SK-N-MC (cell line): Measurements from ENCODE around the gene AIF1.

Experiments used
- DNase-seq: peaks from one replicate; pipeline ENCODE4 v3.0.0-alpha.2; 2011; ENCODE audit warnings: low read depth, low spot score
- H3K27ac ChIP-seq: fragments of 200-600 bp; sonication (generic); 2 replicates; pipeline ENCODE4 v1.5.1; 2016; ENCODE audit warnings: mixed run types
- H3K36me3 ChIP-seq: fragments of 200-600 bp; sonication (generic); 2 replicates; pipeline ENCODE4 v1.6.1; 2017; ENCODE audit warnings: antibody characterized with exemption, low read length, mixed read lengths; ENCODE audit not compliant: insufficient read depth
- H3K4me3 ChIP-seq: fragments of 200-600 bp; sonication (generic); 2 replicates; pipeline ENCODE4 v1.5.1; 2016
- H3K9ac ChIP-seq: fragments of 200-600 bp; sonication (generic); 2 replicates; pipeline ENCODE4 v1.8.0; 2017; ENCODE audit warnings: mixed run types, mixed read lengths; ENCODE audit not compliant: insufficient read length
- H3K9me3 ChIP-seq: fragments of 200-600 bp; sonication (generic); 2 replicates; pipeline ENCODE4 v1.6.1; 2017; ENCODE audit warnings: low read depth, mild to moderate bottlenecking, antibody characterized with exemption, low read length, moderate library complexity, mixed read lengths
- EZH2 ChIP-seq: fragments of 200-600 bp; sonication (generic); IDR thresholded peaks from one replicate; pipeline ENCODE4 v1.6.1; 2017; ENCODE audit warnings: antibody characterized with exemption
- FOXP2 ChIP-seq: optimal IDR thresholded peaks from 2 replicates; pipeline ENCODE3; 2011; ENCODE audit warnings: mild to moderate bottlenecking, moderate library complexity; ENCODE audit not compliant: insufficient read depth; ENCODE audit errors: extremely low read length, control extremely low read depth
- POLR2AphosphoS5 ChIP-seq: IDR thresholded peaks from 2 replicates; pipeline ENCODE4 v1.6.1; 2012; ENCODE audit warnings: mild to moderate bottlenecking, low read depth, low read length, borderline replicate concordance

The AIF1 gene

DNA sequence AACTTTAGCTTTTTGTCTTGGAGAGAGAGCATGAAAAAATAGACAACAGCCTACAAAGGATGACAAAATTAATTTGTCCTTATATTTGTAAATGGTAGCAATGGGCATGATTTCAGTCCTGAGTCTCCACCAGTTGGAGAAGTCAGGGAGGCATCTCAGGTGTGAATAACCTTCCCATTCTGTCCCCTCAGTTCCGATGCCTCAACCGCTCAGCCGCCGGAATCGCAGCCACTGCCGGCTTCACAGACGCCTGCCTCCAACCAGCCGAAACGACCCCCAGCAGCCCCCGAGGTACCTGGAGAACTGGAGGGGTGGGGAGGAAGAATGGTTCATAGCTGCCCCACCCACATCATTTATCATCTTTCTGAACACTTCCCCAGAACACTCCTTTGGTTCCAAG, 9.0 kb downstream of the AIF1 start:
- Histone ChIP-seq H3K9me3 (no peaks in the 10 kb centered on the region), H3K27ac (no peak overlapping the region), H3K9ac (no peak overlapping the region), H3K4me3 (no peak overlapping the region), H3K36me3 (peaks cover 78% of the 10 kb centered on the region)
- TF ChIP-seq EZH2 (no peak), POLR2AphosphoS5 (no peak), FOXP2 (no peak)
- no peak for DNase-seq

DNA sequence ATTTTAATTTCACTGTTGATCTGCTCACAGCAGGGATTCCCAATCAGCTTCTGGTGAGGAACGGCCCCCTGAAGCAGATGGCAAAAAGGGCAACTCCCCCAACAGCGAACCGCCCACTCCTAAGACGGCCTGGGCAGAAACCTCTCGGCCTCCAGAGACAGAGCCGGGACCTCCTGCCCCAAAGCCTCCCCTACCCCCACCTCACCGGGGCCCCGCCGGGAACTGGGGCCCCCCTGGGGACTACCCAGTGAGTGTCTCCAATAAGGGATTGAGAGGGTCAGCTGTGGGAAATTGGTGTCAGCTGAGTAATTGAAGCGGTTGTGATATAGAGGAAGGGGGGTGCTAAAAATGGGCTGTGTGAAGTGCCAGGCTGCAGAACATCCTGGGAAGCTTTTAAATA, 11.9 kb downstream of the AIF1 start:
- DNase-seq, result no peak
- Histone ChIP-seq H3K9me3 (no peaks in the 10 kb centered on the region), H3K9ac (no peak overlapping the region), H3K36me3 (peaks cover 100% of the 10 kb centered on the region), H3K4me3 (no peak overlapping the region), H3K27ac (no peak overlapping the region)
- no peak for TF ChIP-seq FOXP2
- TF ChIP-seq POLR2AphosphoS5, result no peak
- TF ChIP-seq EZH2, result no peak

DNA sequence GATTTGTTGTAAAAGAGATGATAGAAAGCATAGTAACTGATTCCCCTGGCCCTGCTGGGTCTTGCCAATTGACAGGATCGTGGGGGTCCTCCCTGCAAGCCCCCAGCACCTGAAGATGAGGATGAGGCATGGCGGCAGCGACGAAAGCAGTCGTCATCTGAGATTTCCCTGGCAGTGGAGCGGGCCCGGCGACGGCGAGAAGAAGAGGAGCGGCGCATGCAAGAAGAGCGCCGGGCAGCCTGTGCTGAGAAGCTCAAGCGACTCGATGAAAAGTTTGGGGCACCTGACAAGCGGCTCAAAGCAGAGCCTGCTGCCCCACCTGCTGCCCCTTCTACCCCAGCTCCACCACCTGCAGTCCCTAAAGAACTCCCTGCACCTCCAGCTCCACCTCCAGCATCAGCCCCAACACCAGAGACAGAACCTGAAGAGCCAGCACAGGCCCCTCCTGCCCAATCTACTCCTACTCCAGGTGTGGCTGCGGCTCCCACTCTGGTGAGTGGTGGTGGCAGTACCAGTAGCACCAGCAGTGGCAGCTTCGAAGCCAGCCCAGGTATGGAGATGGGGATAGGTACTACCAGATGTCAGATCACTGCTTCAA, 12.8 kb downstream of the AIF1 start:
- H3K4me3 ChIP-seq, result no peak overlapping the region
- DNase-seq, result no peak
- H3K9ac ChIP-seq, result no peak overlapping the region
- TF ChIP-seq POLR2AphosphoS5 (no peak), EZH2 (no peak), FOXP2 (no peak)
- H3K9me3 ChIP-seq, result no peaks in the 10 kb centered on the region
- no peak overlapping the region for H3K27ac ChIP-seq
- H3K36me3 ChIP-seq, result peaks cover 100% of the 10 kb centered on the region

DNA sequence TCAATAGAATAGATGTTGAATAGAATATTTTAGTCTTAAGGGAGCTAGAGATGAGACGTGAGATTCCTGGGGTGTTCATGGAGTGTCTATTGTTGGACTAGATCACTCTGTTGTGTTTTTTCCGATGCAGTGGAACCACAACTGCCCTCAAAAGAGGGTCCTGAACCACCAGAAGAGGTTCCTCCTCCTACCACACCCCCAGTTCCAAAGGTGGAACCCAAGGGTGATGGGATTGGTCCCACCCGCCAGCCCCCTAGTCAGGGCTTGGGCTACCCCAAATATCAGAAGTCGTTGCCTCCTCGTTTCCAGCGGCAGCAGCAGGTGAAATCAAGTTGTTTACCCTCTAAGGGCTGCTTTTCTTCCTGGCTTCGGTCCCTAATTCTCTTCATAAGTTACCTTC, 14.0 kb downstream of the AIF1 start:
- Histone ChIP-seq H3K36me3 (peaks cover 100% of the 10 kb centered on the region), H3K27ac (no peak overlapping the region; the same call in 1 of the 2 replicates), H3K4me3 (no peak overlapping the region), H3K9me3 (no peaks in the 10 kb centered on the region), H3K9ac (no peak overlapping the region)
- TF ChIP-seq POLR2AphosphoS5 (no peak), EZH2 (no peak), FOXP2 (no peak)
- DNase-seq, result no peak

DNA sequence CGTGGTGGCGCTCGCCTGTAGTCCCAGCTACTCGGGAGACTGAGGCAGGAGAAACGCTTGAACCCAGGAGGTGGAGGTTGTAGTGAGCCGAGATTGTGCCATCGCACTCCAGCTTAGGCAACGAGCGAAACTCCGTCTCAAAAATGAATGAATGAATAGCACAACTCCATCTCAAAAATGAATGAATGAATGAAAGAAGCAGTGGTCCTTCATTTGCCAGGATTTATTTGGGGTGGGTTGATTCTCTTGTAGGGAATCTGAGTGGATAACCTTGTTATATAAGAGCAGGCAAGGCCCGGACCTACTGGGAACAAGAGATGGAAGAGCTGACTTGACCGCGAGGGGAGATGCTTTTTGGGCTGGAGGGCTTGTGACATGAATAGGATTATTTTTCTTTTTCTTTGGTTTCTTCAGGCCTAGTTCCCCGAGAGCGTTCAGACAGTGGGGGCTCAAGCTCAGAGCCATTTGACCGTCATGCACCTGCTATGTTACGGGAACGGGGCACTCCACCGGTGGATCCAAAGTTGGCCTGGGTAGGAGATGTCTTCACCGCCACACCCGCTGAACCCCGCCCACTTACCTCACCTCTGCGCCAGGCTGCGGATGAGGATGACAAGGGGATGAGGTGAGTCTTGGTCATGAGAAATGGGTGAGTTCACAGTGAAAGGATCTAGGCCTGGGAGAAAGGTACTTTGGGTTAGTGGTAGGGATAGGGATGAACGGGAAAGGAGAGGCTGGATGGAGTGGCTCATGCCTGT, 15.3 kb downstream of the AIF1 start:
- no peak overlapping the region for H3K27ac ChIP-seq
- no peaks in the 10 kb centered on the region for H3K9me3 ChIP-seq
- H3K36me3 ChIP-seq, result peaks cover 100% of the 10 kb centered on the region
- TF ChIP-seq POLR2AphosphoS5, result 0 out of 2 replicates have a peak, but pooled peaks have one; percentile 13
- TF ChIP-seq FOXP2, result no peak
- no peak for TF ChIP-seq EZH2
- H3K9ac ChIP-seq, result no peak overlapping the region
- H3K4me3 ChIP-seq, result no peak overlapping the region
- no peak for DNase-seq

DNA sequence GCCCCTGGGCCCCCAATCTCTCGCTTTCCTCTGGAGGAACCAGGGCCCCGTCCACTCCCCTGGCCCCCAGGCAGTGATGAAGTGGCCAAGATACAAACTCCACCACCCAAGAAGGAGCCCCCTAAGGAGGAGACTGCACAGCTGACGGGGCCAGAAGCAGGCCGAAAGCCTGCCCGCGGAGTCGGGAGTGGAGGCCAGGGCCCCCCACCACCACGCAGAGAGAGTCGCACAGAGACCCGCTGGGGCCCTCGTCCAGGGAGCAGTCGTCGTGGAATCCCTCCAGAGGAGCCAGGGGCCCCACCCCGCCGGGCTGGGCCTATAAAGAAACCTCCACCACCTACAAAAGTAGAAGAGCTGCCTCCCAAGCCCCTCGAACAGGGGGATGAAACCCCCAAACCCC, 16.2 kb downstream of the AIF1 start:
- Histone ChIP-seq H3K4me3 (no peak overlapping the region), H3K9me3 (no peaks in the 10 kb centered on the region), H3K27ac (no peak overlapping the region), H3K36me3 (peaks cover 100% of the 10 kb centered on the region), H3K9ac (no peak overlapping the region)
- no peak for TF ChIP-seq EZH2
- no peak for DNase-seq

DNA sequence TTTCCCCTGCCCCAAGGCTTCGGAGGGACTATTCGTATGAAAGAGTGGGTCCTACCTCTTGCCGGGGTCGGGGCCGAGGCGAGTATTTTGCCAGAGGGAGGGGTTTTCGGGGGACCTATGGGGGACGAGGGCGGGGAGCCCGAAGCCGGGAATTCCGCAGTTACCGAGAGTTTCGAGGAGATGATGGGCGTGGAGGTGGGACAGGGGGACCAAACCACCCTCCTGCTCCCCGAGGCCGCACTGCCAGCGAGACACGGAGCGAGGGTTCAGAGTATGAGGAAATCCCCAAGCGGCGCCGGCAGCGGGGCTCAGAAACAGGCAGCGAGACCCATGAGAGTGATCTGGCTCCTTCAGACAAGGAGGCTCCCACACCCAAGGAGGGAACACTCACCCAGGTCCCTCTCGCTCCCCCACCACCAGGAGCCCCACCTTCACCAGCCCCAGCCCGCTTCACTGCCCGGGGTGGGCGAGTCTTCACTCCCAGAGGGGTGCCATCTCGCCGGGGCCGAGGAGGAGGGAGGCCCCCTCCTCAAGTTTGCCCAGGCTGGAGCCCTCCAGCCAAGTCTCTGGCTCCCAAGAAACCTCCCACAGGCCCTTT, 16.7 kb downstream of the AIF1 start:
- peaks cover 100% of the 10 kb centered on the region for H3K36me3 ChIP-seq
- H3K9ac ChIP-seq, result no peak overlapping the region
- H3K9me3 ChIP-seq, result no peaks in the 10 kb centered on the region
- DNase-seq, result no peak
- H3K27ac ChIP-seq, result no peak overlapping the region
- TF ChIP-seq EZH2, result no peak
- no peak for TF ChIP-seq FOXP2
- TF ChIP-seq POLR2AphosphoS5, result no peak
- H3K4me3 ChIP-seq, result no peak overlapping the region

DNA sequence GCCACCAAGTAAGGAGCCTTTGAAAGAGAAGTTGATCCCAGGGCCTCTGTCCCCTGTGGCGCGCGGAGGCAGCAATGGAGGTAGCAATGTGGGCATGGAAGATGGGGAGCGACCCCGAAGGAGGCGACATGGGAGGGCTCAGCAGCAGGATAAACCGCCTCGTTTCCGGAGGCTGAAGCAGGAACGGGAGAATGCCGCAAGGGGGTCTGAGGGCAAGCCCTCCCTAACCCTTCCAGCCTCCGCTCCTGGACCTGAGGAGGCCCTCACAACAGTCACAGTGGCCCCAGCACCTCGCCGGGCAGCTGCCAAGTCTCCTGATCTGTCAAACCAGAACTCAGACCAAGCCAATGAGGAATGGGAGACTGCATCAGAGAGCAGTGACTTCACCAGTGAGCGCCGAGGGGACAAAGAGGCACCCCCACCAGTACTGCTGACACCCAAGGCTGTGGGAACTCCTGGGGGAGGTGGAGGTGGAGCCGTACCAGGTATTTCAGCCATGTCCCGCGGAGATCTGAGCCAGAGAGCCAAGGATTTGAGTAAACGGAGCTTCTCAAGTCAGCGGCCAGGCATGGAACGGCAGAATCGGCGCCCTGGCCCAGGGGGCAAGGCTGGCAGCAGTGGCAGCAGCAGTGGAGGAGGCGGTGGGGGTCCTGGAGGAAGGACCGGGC, 17.4 kb downstream of the AIF1 start:
- TF ChIP-seq FOXP2, result no peak
- TF ChIP-seq POLR2AphosphoS5, result peak; percentile 65; the same call in 1 of the 2 replicates
- peak overlapping the region; percentile 69 for H3K27ac ChIP-seq

DNA sequence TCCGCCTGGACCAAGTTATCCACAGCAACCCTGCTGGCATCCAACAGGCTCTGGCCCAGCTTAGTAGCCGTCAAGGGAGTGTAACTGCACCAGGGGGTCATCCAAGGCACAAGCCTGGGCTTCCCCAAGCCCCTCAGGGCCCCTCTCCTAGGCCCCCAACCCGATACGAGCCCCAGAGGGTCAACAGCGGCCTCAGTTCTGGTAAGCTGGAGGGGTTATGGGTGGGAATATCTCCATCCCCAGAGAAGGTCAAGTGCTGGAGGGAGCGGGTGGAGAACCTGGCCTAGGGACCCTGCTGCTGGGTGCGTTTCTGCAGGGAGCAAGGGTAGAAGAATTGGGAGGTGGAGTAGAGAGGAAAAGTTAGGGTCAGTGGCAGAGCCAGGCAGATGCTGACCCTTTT, 18.4 kb downstream of the AIF1 start:
- H3K36me3 ChIP-seq, result peaks cover 97% of the 10 kb centered on the region
- no peak for TF ChIP-seq FOXP2
- TF ChIP-seq EZH2, result no peak
- no peak; the same call in 1 of the 2 replicates for TF ChIP-seq POLR2AphosphoS5
- no peaks in the 10 kb centered on the region for H3K9me3 ChIP-seq
- DNase-seq, result no peak
- H3K4me3 ChIP-seq, result no peak overlapping the region
- no peak overlapping the region for H3K9ac ChIP-seq
- peak overlapping the region; percentile 69 for H3K27ac ChIP-seq

More for the DNA sequence above, 17.4 kb downstream of the AIF1 start:
- H3K4me3 ChIP-seq, result no peak overlapping the region
- H3K9ac ChIP-seq, result no peak overlapping the region
- H3K9me3 ChIP-seq, result no peaks in the 10 kb centered on the region
- H3K36me3 ChIP-seq, result peaks cover 99% of the 10 kb centered on the region
- DNase-seq, result no peak
